Upper lobe of left lung (tissue), 6 donors: ENCODE results near the gene NTSR1. TPM values are rescaled to one million over a fixed set of nuclear protein-coding genes. Genes with fewer than 3 reads are reported as not detected.
A peak's percentile ranks its signal among the peaks of the same experiment; 100 is the strongest.

Experiments used
- ATAC-seq, 2 donors: fragments of 200-7000 bp; cut with Tn5 transposase; one replicate each; pipeline ENCODE4 v1.9.1; 2022; ENCODE audit warnings: mild to moderate bottlenecking in 2 of 2, moderate library complexity in 2 of 2; ENCODE audit not compliant: low FRiP score in 2 of 2
- DNase-seq, 2 donors: peaks; one replicate each; pipeline ENCODE4 v3.0.0-alpha.2; 2019 to 2020
- H3K27ac ChIP-seq, 4 donors: fragments of 200-600 bp; sonication (generic); one replicate each; pipeline ENCODE4 v1.5.1; 2016 to 2019
- H3K27me3 ChIP-seq, 4 donors: fragments of 200-600 bp; sonication (generic); one replicate each; pipeline ENCODE4 v1.5.1; 2017 to 2019
- H3K36me3 ChIP-seq, 4 donors: fragments of 200-600 bp; sonication (generic); one replicate each; pipeline ENCODE4 v1.5.1; 2016 to 2019
- H3K4me1 ChIP-seq, 4 donors: fragments of 200-600 bp; sonication (generic); one replicate each; pipeline ENCODE4 v1.5.1; 2018 to 2019
- H3K4me3 ChIP-seq, 4 donors: fragments of 200-600 bp; sonication (generic); one replicate each; pipeline ENCODE4 v1.5.1; 2017 to 2019; ENCODE audit warnings: mild to moderate bottlenecking in 2 of 4, moderate library complexity in 1 of 4
- H3K9me3 ChIP-seq, 4 donors: fragments of 200-600 bp; sonication (generic); one replicate each; pipeline ENCODE4 v1.5.1; 2018 to 2019
- EP300 ChIP-seq, 4 donors: sonication (generic); formaldehyde crosslinking; IDR thresholded peaks; one replicate each; pipeline ENCODE4 v1.5.1; 2017; ENCODE audit warnings: antibody characterized with exemption in 4 of 4, control low read depth in 2 of 4
- POLR2A ChIP-seq, 4 donors: fragments of 450-650 bp; IDR thresholded peaks; one replicate each; pipeline ENCODE4 v1.5.1; 2016 to 2017; ENCODE audit warnings: antibody characterized with exemption in 4 of 4, mild to moderate bottlenecking in 2 of 4
- POLR2AphosphoS5 ChIP-seq, 2 donors: sonication (generic); formaldehyde crosslinking; IDR thresholded peaks; one replicate each; pipeline ENCODE4 v1.5.1; 2017; ENCODE audit warnings: antibody characterized with exemption in 2 of 2
- WGBS, 2 donors: methylation state at CpG; one replicate each; pipeline ENCODE4 v1.1.5; 2017 to 2018; 5-methylcytosine and 5-hydroxymethylcytosine counted together
- total RNA-seq, 6 donors: library from RNA; depleted of rRNA in 4 of 6; stranded (reverse); fragments of >200 nt in 4 of 6; gene quantifications; one replicate each; pipeline versions ENCODE4 v1.1.0 to v1.2.1, GENCODE V29; 2016 to 2021
- TF ChIP-seq, protein P1 (sequence below), 6 experiments: fragments of 450-650 bp in 4 of 6; fragments of 200-600 bp in 2 of 6; sonication (generic) in 2 of 6; IDR thresholded peaks; one replicate each; pipeline ENCODE4 v1.5.1; 2016 to 2019; ENCODE audit warnings: antibody characterized with exemption in 6 of 6
- donor health status: DM: no; HTN: no; CAD: no; lungs with moderate emphysema.
- donor health status: DM: no; HTN: yes; CAD: no; lungs with severe emphysema.

The NTSR1 gene
- total RNA-seq, 6 donors from 2014 or later: 0.20 to 1.4 (median 0.26) TPM; not detected in 1

DNA sequence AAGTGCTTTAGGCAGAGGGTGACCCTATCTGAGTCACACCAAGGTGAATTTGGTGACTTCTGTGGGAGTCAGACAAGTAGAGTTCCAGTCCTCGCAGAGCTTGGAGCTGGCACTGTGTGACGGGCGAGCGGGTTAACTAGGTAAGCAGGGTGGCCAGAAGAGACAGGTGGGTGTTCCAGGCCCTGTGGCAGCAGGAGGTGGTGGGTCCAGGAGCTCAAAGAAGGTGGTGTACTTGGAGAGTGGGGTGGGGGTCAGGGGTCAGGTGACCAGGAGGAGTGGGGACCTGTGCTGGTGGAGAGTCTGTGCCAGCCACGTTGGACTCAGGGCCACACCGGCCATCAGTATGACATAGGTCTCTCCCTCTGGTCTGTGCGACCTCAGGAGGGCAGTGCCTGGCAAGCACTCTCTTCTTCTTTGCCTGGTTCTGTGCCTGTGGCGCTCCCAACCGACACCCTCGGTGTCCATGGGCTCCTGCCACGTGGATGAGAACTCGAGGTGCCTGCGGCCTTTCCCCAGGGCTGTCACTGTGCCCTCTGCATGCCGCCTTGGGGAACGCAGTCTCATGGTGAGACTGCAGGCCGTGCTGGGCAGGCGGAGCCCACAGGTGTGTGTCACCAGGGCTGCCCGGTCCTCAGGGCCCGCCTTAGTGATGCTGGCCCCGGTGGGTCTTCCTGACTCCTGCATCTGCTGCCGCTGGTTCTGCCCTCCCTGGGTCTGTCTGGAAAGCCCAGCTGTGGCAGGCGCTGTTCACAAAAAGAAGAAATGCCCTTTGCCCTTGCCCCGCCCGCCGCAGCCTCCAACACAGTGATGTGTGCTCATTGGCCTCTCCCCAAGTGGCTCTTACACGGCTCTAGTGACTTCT, 89.3 kb downstream of the NTSR1 start:
- Histone ChIP-seq H3K27me3 (no peaks in the 10 kb centered on the region), H3K4me3 (no peak overlapping the region), H3K9me3 (no peaks in the 10 kb centered on the region), H3K4me1 (peaks cover 15 to 40% (median 27%) of the 10 kb centered on the region in 4 donors), H3K36me3 (peaks cover 8 to 35% (median 23%) of the 10 kb centered on the region in 4 donors), H3K27ac (peak overlapping the region in 1 of 4 donors; percentile 95)
- peak in 1 of 2 donors; percentile 73 for DNase-seq
- 87 to 89% methylated on average over 20 to 23 of the region's 26 CpGs for WGBS, 2 donors
- TF ChIP-seq EP300 (IDR thresholded peaks at IDR 0.05) (no peak), POLR2A (IDR thresholded peaks at IDR 0.05) (no peak), POLR2AphosphoS5 (IDR thresholded peaks at IDR 0.05) (no peak)
- TF ChIP-seq, protein P1, sequence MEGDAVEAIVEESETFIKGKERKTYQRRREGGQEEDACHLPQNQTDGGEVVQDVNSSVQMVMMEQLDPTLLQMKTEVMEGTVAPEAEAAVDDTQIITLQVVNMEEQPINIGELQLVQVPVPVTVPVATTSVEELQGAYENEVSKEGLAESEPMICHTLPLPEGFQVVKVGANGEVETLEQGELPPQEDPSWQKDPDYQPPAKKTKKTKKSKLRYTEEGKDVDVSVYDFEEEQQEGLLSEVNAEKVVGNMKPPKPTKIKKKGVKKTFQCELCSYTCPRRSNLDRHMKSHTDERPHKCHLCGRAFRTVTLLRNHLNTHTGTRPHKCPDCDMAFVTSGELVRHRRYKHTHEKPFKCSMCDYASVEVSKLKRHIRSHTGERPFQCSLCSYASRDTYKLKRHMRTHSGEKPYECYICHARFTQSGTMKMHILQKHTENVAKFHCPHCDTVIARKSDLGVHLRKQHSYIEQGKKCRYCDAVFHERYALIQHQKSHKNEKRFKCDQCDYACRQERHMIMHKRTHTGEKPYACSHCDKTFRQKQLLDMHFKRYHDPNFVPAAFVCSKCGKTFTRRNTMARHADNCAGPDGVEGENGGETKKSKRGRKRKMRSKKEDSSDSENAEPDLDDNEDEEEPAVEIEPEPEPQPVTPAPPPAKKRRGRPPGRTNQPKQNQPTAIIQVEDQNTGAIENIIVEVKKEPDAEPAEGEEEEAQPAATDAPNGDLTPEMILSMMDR (IDR thresholded peaks at IDR 0.05): no peak
- ATAC-seq: no peak

DNA sequence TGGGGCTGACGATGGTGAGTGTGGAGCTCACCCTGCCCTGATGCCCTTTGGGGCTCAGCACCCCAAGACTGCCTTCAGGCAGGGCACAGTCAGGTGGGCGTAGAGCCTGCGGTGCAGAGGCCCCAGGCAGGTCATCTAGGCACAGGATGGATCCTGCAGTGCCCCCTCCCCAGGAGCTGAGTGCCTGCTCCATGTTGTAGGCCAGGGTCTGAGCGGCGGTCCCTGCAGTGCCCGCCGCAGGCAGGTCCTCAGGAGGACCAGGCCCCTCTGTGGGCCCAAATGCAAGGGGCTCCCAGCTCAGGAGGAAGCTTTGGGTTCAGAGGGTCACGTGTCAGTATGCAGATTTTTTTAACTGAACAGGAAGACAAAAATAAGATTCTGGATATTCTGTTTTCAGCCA, 90.4 kb downstream of the NTSR1 start:
- ATAC-seq (no peak), DNase-seq (peak in 1 of 2 donors; percentile 43)
- Histone ChIP-seq H3K4me1 (peaks cover 10 to 37% (median 19%) of the 10 kb centered on the region in 4 donors), H3K4me3 (no peak overlapping the region), H3K27ac (no peak overlapping the region), H3K27me3 (no peaks in the 10 kb centered on the region), H3K9me3 (no peaks in the 10 kb centered on the region), H3K36me3 (peaks cover 8 to 35% (median 23%) of the 10 kb centered on the region in 4 donors)
- WGBS, 2 donors: 81 to 87% methylated on average over 3 to 8 of the region's 8 CpGs
- TF ChIP-seq POLR2AphosphoS5 (IDR thresholded peaks at IDR 0.05) (no peak), EP300 (IDR thresholded peaks at IDR 0.05) (no peak), POLR2A (IDR thresholded peaks at IDR 0.05) (no peak)
- TF ChIP-seq, protein P1 (IDR thresholded peaks at IDR 0.05): no peak

- TF ChIP-seq POLR2AphosphoS5 (IDR thresholded peaks at IDR 0.05): no peak
- TF ChIP-seq POLR2A (IDR thresholded peaks at IDR 0.05): no peak
- TF ChIP-seq, protein P1 (IDR thresholded peaks at IDR 0.05): no peak
- TF ChIP-seq EP300 (IDR thresholded peaks at IDR 0.05): no peak
- ATAC-seq (no peak), DNase-seq (peak in 1 of 2 donors; percentile 76)
- Histone ChIP-seq H3K27me3 (no peaks in the 10 kb centered on the region), H3K27ac (no peak overlapping the region), H3K9me3 (no peaks in the 10 kb centered on the region), H3K4me1 (peaks cover 12 to 39% (median 22%) of the 10 kb centered on the region in 4 donors), H3K36me3 (peaks cover 8 to 35% (median 23%) of the 10 kb centered on the region in 4 donors), H3K4me3 (no peak overlapping the region)
- 94 to 95% methylated on average over 11 to 19 of the region's 19 CpGs for WGBS, 2 donors
Observed at GRCh38 chr20:62799459-62799858, 90.8 kb downstream of the NTSR1 start.

DNA sequence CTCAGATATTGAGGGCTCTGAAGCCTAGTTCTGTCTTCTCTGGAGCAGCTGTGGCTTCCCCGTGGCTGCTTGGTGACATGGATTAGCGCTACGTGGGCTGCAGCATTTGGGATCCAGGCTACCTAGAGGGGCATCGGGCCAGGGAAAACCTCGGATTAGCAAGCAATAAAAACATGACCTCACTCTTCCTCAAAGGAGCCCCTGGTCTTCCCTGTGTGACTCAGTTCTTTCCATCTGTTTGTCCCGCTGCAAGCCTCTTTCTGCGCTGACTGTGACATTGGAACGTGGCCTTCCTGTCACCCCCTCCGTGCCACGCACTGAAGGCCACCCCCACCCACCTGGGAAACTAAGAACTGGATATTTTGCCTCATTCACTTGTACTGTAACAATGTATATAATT, 91.2 kb downstream of the NTSR1 start:
- H3K9me3 ChIP-seq: no peaks in the 10 kb centered on the region
- H3K27me3 ChIP-seq: no peaks in the 10 kb centered on the region
- WGBS, 2 donors: 93 to 95% methylated on average over 7 to 10 of the region's 10 CpGs
- DNase-seq: no peak
- peaks cover 12 to 35% (median 18%) of the 10 kb centered on the region in 4 donors for H3K4me1 ChIP-seq
- TF ChIP-seq EP300 (IDR thresholded peaks at IDR 0.05) (no peak), POLR2A (IDR thresholded peaks at IDR 0.05) (no peak), POLR2AphosphoS5 (IDR thresholded peaks at IDR 0.05) (no peak)
- TF ChIP-seq, protein P1 (IDR thresholded peaks at IDR 0.05): no peak
- no peak overlapping the region for H3K27ac ChIP-seq
- ATAC-seq: no peak
- H3K4me3 ChIP-seq: no peak overlapping the region
- H3K36me3 ChIP-seq: peaks cover 8 to 35% (median 23%) of the 10 kb centered on the region in 4 donors
